Measurements from ENCODE around the gene PRMT3. TPM values are rescaled to one million over a fixed set of nuclear protein-coding genes. Genes with fewer than 3 reads are reported as not detected.

The PRMT3 gene
- total and polyA plus RNA-seq, 2 of the 4 experiments (the other 2 are of a cell fraction): 8.8 to 11.3 TPM

- Histone ChIP-seq H2BK20ac (ENCODE audit: low read depth, low read length) (no peak overlapping the region), H3K4ac (ENCODE audit: low read depth, low read length) (no peak overlapping the region), H2AK5ac (ENCODE audit: low read depth, low read length) (no peak overlapping the region), H3K9me3 (ENCODE audit: control insufficient read depth, insufficient read depth, low read length) (no peaks in the 10 kb centered on the region), H2BK120ac (ENCODE audit: low read depth, low read length) (no peak overlapping the region), H3K9me1 (ENCODE audit: insufficient read depth, low read length) (peaks cover 2% of the 10 kb centered on the region; the same call in 1 of the 2 replicates), H3K4me1 (ENCODE audit: control insufficient read depth, insufficient read depth, low read length) (no peaks in the 10 kb centered on the region), H3K23ac (ENCODE audit: low read depth, low read length) (no peak overlapping the region), H4K91ac (ENCODE audit: insufficient read depth, low read depth, low read length) (no peak overlapping the region), H4K8ac (ENCODE audit: low read depth in 2 of 2, low read length in 2 of 2) (no peak overlapping the region), H2BK15ac (ENCODE audit: low read depth, low read length) (no peak overlapping the region), H2AK9ac (replicated peaks; ENCODE audit: low read depth, low read length, poor library complexity) (no peak overlapping the region), H4K20me1 (ENCODE audit: insufficient read depth, low read length) (no peaks in the 10 kb centered on the region), H2AFZ (replicated peaks; ENCODE audit: low read length, poor library complexity) (no peak overlapping the region), H3K27ac (ENCODE audit: insufficient read depth, low read length) (no peak overlapping the region), H3K27me3 (ENCODE audit: control insufficient read depth, insufficient read depth, low read length) (no peaks in the 10 kb centered on the region), H3K56ac (ENCODE audit: extremely low read depth, insufficient read depth, low read length) (no peak overlapping the region), H3K79me1 (ENCODE audit: low read depth in 1 of 2, low read length in 2 of 2) (no peaks in the 10 kb centered on the region), H3K14ac (replicated peaks; ENCODE audit: low read depth, low read length) (no peak overlapping the region), H3K4me2 (ENCODE audit: low read depth, low read length) (no peak overlapping the region), H3K9ac (ENCODE audit: low read depth, low read length) (no peak overlapping the region), H3K4me3 (ENCODE audit: insufficient read depth, low read depth, low read length) (no peak overlapping the region), H2BK5ac (ENCODE audit: low read depth, low read length, poor library complexity, severe bottlenecking) (no peak overlapping the region), H4K5ac (ENCODE audit: low read depth, low read length) (no peak overlapping the region), H3K36me3 (ENCODE audit: control insufficient read depth, insufficient read depth, low read length) (no peaks in the 10 kb centered on the region), H3K18ac (ENCODE audit: low read depth, low read length) (no peak overlapping the region)
- dilution Hi-C loops (cut with HindIII; ENCODE audit: low sequenced_read_pairs, unreplicated experiment): no loop called here
- no peak for ATAC-seq (ENCODE audit: low read depth)
- TF ChIP-seq ELK1 (IDR thresholded peaks at IDR 0.05; ENCODE audit: borderline replicate concordance, low read depth, low read length) (no peak), RCOR1 (IDR thresholded peaks at IDR 0.05; ENCODE audit: insufficient replicate concordance, low read length) (no peak), RFX5 (IDR thresholded peaks at IDR 0.05; ENCODE audit: low read depth, low read length) (no peak), MAZ (IDR thresholded peaks at IDR 0.05; ENCODE audit: borderline replicate concordance, low read depth, low read length) (no peak), CTCF (conservative IDR thresholded peaks at IDR 0.05; ENCODE audit: low read depth, low read length) (no peak), POLR2A (IDR thresholded peaks at IDR 0.05; ENCODE audit: low read depth, low read length) (no peak), USF2 (IDR thresholded peaks at IDR 0.05; ENCODE audit: low read depth, low read length) (no peak), SMC3 (IDR thresholded peaks at IDR 0.05; ENCODE audit: low read depth, low read length) (no peak), CHD1 (IDR thresholded peaks at IDR 0.05; ENCODE audit: low read depth, low read length) (no peak), BHLHE40 (IDR thresholded peaks at IDR 0.05; ENCODE audit: low read depth, low read length) (no peak), CEBPB (IDR thresholded peaks at IDR 0.05; ENCODE audit: low read depth, low read length) (no peak), FOS (IDR thresholded peaks at IDR 0.05; ENCODE audit: low read depth, low read length) (no peak), MAFK (IDR thresholded peaks at IDR 0.05; ENCODE audit: low read depth, low read length) (no peak), MXI1 (IDR thresholded peaks at IDR 0.05; ENCODE audit: borderline replicate concordance, low read depth, low read length) (no peak), RAD21 (IDR thresholded peaks at IDR 0.05; ENCODE audit: low read length) (no peak), NFE2L2 (IDR thresholded peaks at IDR 0.05; ENCODE audit: low read depth, low read length) (no peak)
- intact Hi-C loops (cut with micrococcal nuclease): loop anchor here (5.0 kb wide), 1 partner anchor 1759 kb away; no protein-coding TSS in a partner anchor
- in situ Hi-C loops (cut with MboI; ENCODE audit: low sequenced_read_pairs): no loop called here
- DNase-seq: no peak
- no TSS peak for BruUV-seq (replicated peaks)
- CTCF ChIA-PET: interaction anchor here (0.6 to 1.4 kb wide), 2 partner anchors 13 to 16 kb away, joined by 3 read pairs; no protein-coding TSS in a partner anchor
- WGBS, 2 experiments (ENCODE audit: extremely low coverage in 2 of 2, insufficient read length in 1 of 2): no CpG with 5 or more reads among the region's 1 CpG
- POLR2A ChIA-PET (ENCODE audit: unreplicated experiment): no interaction called here
These were observed 100.8 kb downstream of the PRMT3 start for GRCh38 chr11:20488352-20488751.
